SK-N-SH (cell line): ENCODE measurements around the gene SCNN1A. TPM values are rescaled to one million over a fixed set of nuclear protein-coding genes. Genes with fewer than 3 reads are reported as not detected.

Source experiments
- CTCF ChIA-PET: fragments of 300-600, 350-600 bp; formaldehyde crosslinking; extraction: SDS; loops from one replicate; lab custom pipeline; 2021; lab: Yijun Ruan, JAX
- POLR2A ChIA-PET: fragments of 350-600 bp; sonication (Branson Sonifier 250); formaldehyde crosslinking; extraction: SDS; loops from one replicate; lab custom pipeline; 2020; ENCODE audit warnings: antibody characterized with exemption, inconsistent platforms; lab: Yijun Ruan, JAX
- DNase-seq: peaks from one replicate; pipeline ENCODE4 v3.0.0; 2012
- H2AFZ ChIP-seq: fragments of 200-600 bp; sonication (generic); 2 replicates; pipeline ENCODE4 v1.8.1; 2016; ENCODE audit warnings: antibody characterized with exemption, mild to moderate bottlenecking, low read depth
- H3F3A ChIP-seq: fragments of 200-600 bp; sonication (generic); replicated peaks from 2 replicates; pipeline ENCODE3; 2016; ENCODE audit warnings: antibody characterized with exemption, mild to moderate bottlenecking; ENCODE audit not compliant: insufficient read depth
- H3K27ac ChIP-seq, 2 experiments: fragments of 200-500 bp in 1 of 2; fragments of 200-600 bp in 1 of 2; sonication (Bioruptor generic) in 1 of 2; sonication (generic), shearing (Covaris generic) in 1 of 2; 2 replicates each; pipeline versions ENCODE4 v1.5.1 to v1.6.1; 2014 to 2016; ENCODE audit warnings: low read depth in 2 of 2, inconsistent platforms in 1 of 2, low read length in 1 of 2, mild to moderate bottlenecking in 1 of 2, mixed read lengths in 1 of 2
- H3K27me3 ChIP-seq: fragments of 200-600 bp; sonication (generic), shearing (Covaris generic); 2 replicates; pipeline ENCODE4 v1.6.1; 2016; ENCODE audit warnings: mixed run types; ENCODE audit not compliant: insufficient read depth
- H3K36me3 ChIP-seq, 2 experiments: fragments of 200-500 bp in 1 of 2; fragments of 200-600 bp in 1 of 2; sonication (Bioruptor generic) in 1 of 2; sonication (generic) in 1 of 2; replicated peaks in 1 of 2; 2 replicates each; pipeline versions ENCODE3 to v1.5.1; 2014 to 2016; ENCODE audit warnings: low read length in 1 of 2, mild to moderate bottlenecking in 1 of 2; ENCODE audit not compliant: insufficient read depth in 2 of 2, control insufficient read depth in 1 of 2
- H3K4me1 ChIP-seq, 2 experiments: fragments of 200-500 bp in 1 of 2; fragments of 200-600 bp in 1 of 2; sonication (Bioruptor generic) in 1 of 2; sonication (generic), shearing (Covaris generic) in 1 of 2; 2 replicates each; pipeline versions ENCODE4 v1.5.1 to v1.6.1; 2014 to 2016; ENCODE audit warnings: low read depth in 1 of 2, low read length in 1 of 2, mixed run types in 1 of 2; ENCODE audit not compliant: insufficient read depth in 2 of 2, control insufficient read depth in 1 of 2
- H3K4me2 ChIP-seq: fragments of 200-600 bp; sonication (generic), shearing (Covaris generic); 2 replicates; pipeline ENCODE4 v1.6.1; 2017; ENCODE audit warnings: mixed run types
- H3K4me3 ChIP-seq, 2 experiments: fragments of 200-500 bp in 1 of 2; fragments of 200-600 bp in 1 of 2; sonication (Bioruptor generic) in 1 of 2; sonication (generic), shearing (Covaris generic) in 1 of 2; 2 replicates each; pipeline versions ENCODE4 v1.5.1 to v1.8.1; 2014 to 2016; ENCODE audit warnings: low read depth in 2 of 2, inconsistent platforms in 1 of 2, low read length in 1 of 2, mild to moderate bottlenecking in 1 of 2, mixed read lengths in 1 of 2, moderate library complexity in 1 of 2
- H3K79me2 ChIP-seq: fragments of 200-600 bp; sonication (generic); 2 replicates; pipeline ENCODE4 v1.8.1; 2017; ENCODE audit warnings: mild to moderate bottlenecking; ENCODE audit not compliant: insufficient read depth
- H3K9ac ChIP-seq: fragments of 200-600 bp; sonication (generic); 2 replicates; pipeline ENCODE4 v1.6.1; 2017; ENCODE audit warnings: mixed run types
- H3K9me2 ChIP-seq: fragments of 200-600 bp; sonication (generic); 2 replicates; pipeline ENCODE4 v1.6.1; 2017; ENCODE audit warnings: mixed run types
- H3K9me3 ChIP-seq: fragments of 200-600 bp; sonication (generic); 2 replicates; pipeline ENCODE4 v1.6.1; 2017; ENCODE audit warnings: mixed run types, mild to moderate bottlenecking, moderate library complexity
- H4K20me1 ChIP-seq: fragments of 200-600 bp; sonication (generic); 2 replicates; pipeline ENCODE4 v1.6.1; 2017; ENCODE audit warnings: mild to moderate bottlenecking, mixed run types; ENCODE audit not compliant: insufficient read depth
- CHD2 ChIP-seq: fragments of 150-350 bp; IDR thresholded peaks from 2 replicates; pipeline ENCODE4 v1.6.1; 2018; ENCODE audit warnings: low read length; ENCODE audit not compliant: partially characterized antibody
- ELF1 ChIP-seq: IDR thresholded peaks from 2 replicates; pipeline ENCODE4 v1.4.0; 2012
- FOSL2 ChIP-seq: IDR thresholded peaks from 2 replicates; pipeline ENCODE4 v1.4.0; 2012; ENCODE audit warnings: low read depth, mild to moderate bottlenecking, moderate library complexity, borderline replicate concordance
- GABPA ChIP-seq: IDR thresholded peaks from 2 replicates; pipeline ENCODE4 v1.4.0; 2012; ENCODE audit warnings: low read depth, mild to moderate bottlenecking
- IRF3 ChIP-seq: fragments of 150-350 bp; IDR thresholded peaks from 2 replicates; pipeline ENCODE4 v1.6.1; 2016; ENCODE audit warnings: mild to moderate bottlenecking, low read depth, low read length
- MAX ChIP-seq: IDR thresholded peaks from 2 replicates; pipeline ENCODE4 v1.4.0; 2012; ENCODE audit warnings: low read depth
- NFIC ChIP-seq: IDR thresholded peaks from 2 replicates; pipeline ENCODE4 v1.4.0; 2012; ENCODE audit warnings: borderline replicate concordance
- RXRA ChIP-seq: IDR thresholded peaks from 2 replicates; pipeline ENCODE4 v1.4.0; 2012; ENCODE audit warnings: low read depth, mild to moderate bottlenecking, borderline replicate concordance
- SIN3A ChIP-seq: IDR thresholded peaks from 2 replicates; pipeline ENCODE4 v1.6.1; 2012; ENCODE audit warnings: low read depth, mild to moderate bottlenecking, low read length, moderate library complexity, borderline replicate concordance
- TCF12 ChIP-seq: IDR thresholded peaks from 2 replicates; pipeline ENCODE4 v1.4.0; 2012
- USF1 ChIP-seq: IDR thresholded peaks from 2 replicates; pipeline ENCODE4 v1.4.0; 2012; ENCODE audit warnings: low read depth, borderline replicate concordance
- ZBTB33 ChIP-seq: IDR thresholded peaks from 2 replicates; pipeline ENCODE4 v1.4.0; 2012; ENCODE audit warnings: low read depth, borderline replicate concordance
- WGBS: methylation state at CpG from one replicate; pipeline ENCODE4 v1.1.6; 2017; ENCODE audit warnings: low lambda C conversion rate; 5-methylcytosine and 5-hydroxymethylcytosine counted together
- polyA plus RNA-seq, 3 experiments: library from polyadenylated mRNA; depleted of rRNA; stranded (reverse); fragments of >200 nt; gene quantifications; 2 replicates each; pipeline ENCODE4 v1.2.3, GENCODE V29; 2012
- small RNA-seq, 7 experiments: library from RNA; depleted of rRNA; stranded (forward); fragments of <200 nt; gene quantifications; one replicate each; pipeline ENCODE3, GENCODE V24; 2012

The SCNN1A gene
- polyA plus RNA-seq, 1 of the 3 experiments (the other 2 are of a cell fraction), result 1.6 TPM

- no peak overlapping the region for H3K4me3 ChIP-seq
- H3K9ac ChIP-seq, result no peak overlapping the region
- H2AFZ ChIP-seq, result peak overlapping the region; percentile 7; the same call in 1 of the 2 replicates
- ChIA-PET CTCF (interaction anchor here (0.5 to 2.2 kb wide), 5 partner anchors 12 to 309 kb away, joined by 3 to 11 read pairs (median 3); no protein-coding TSS in a partner anchor), POLR2A (no interaction called here)
- no peaks in the 10 kb centered on the region for H3K9me2 ChIP-seq
- H3K4me2 ChIP-seq, result no peak overlapping the region
- H3K36me3 ChIP-seq, result no peaks in the 10 kb centered on the region
- 95% methylated on average over 10 of the region's 10 CpGs for whole genome bisulfite sequencing
- H3F3A ChIP-seq, result no peaks in the 10 kb centered on the region
- H3K27ac ChIP-seq, result no peak overlapping the region; a peak in 1 of 4 replicates
- no peaks in the 10 kb centered on the region for H3K27me3 ChIP-seq
- TF ChIP-seq TCF12 (no peak), RXRA (no peak), IRF3 (no peak), GABPA (no peak), CHD2 (no peak), SIN3A (no peak), NFIC (no peak), ZBTB33 (no peak), USF1 (no peak), FOSL2 (no peak), ELF1 (no peak), MAX (no peak)
- peaks cover 0 to 3% of the 10 kb centered on the region in 2 experiments; a peak in 1 of 4 replicates for H3K4me1 ChIP-seq
- DNase-seq, result no peak
- no peaks in the 10 kb centered on the region for H4K20me1 ChIP-seq
- no peaks in the 10 kb centered on the region for H3K79me2 ChIP-seq
- no peaks in the 10 kb centered on the region for H3K9me3 ChIP-seq
These were observed 78.2 kb downstream of the SCNN1A start for GRCh38 chr12:6297170-6297569.

Small RNAs within 50 kb of the gene (small RNA-seq; reads per million reads assigned to genes)
- 0 reads per million in 7 experiments for gene RN7SL391P

Other genes with a start within 250 kb of the SCNN1A start
- 76.6 and 77.3 TPM in 2 replicates for gene CD9, start 175.2 kb downstream of the SCNN1A start, polyA plus RNA-seq (2012; rRNA removed)
- 0.15 and 0.20 TPM in 2 replicates for gene PLEKHG6, start 64.9 kb downstream of the SCNN1A start, polyA plus RNA-seq (2012; rRNA removed)
- gene TNFRSF1A, start 33.5 kb downstream of the SCNN1A start, polyA plus RNA-seq (2012; rRNA removed), result 68.3 and 92.9 TPM in 2 replicates
- gene LTBR, start 8.6 kb upstream of the SCNN1A start, polyA plus RNA-seq (2012; rRNA removed), result 0.10 and 0.12 TPM in 2 replicates
- gene CD27, start 69.4 kb upstream of the SCNN1A start, polyA plus RNA-seq (2012; rRNA removed), result not detected in 2 replicates
- 24.1 and 26.0 TPM in 2 replicates for gene TAPBPL, start 76.5 kb upstream of the SCNN1A start, polyA plus RNA-seq (2012; rRNA removed)
- gene VAMP1, start 95.1 kb upstream of the SCNN1A start, polyA plus RNA-seq (2012; rRNA removed), result 36.8 and 48.9 TPM in 2 replicates
- gene MRPL51, start 117.7 kb upstream of the SCNN1A start, polyA plus RNA-seq (2012; rRNA removed), result 189 and 195 TPM in 2 replicates
- 39.8 and 46.9 TPM in 2 replicates for gene NCAPD2, start 118.5 kb upstream of the SCNN1A start, polyA plus RNA-seq (2012; rRNA removed)
- gene GAPDH, start 159.0 kb upstream of the SCNN1A start, polyA plus RNA-seq (2012; rRNA removed), result 7,875 and 8,077 TPM in 2 replicates
- gene IFFO1, start 180.5 kb upstream of the SCNN1A start, polyA plus RNA-seq (2012; rRNA removed), result 50.1 and 50.6 TPM in 2 replicates
- gene NOP2, start 192.7 kb upstream of the SCNN1A start, polyA plus RNA-seq (2012; rRNA removed), result 64.5 and 76.2 TPM in 2 replicates
- 85.5 and 90.5 TPM in 2 replicates for gene CHD4, start 231.8 kb upstream of the SCNN1A start, polyA plus RNA-seq (2012; rRNA removed)